ENCODE results near the gene PSMD11. TPM values are rescaled to one million over a fixed set of nuclear protein-coding genes. Genes with fewer than 3 reads are reported as not detected.
"Not testable (repeated sequence)": the region's sequence is repeated elsewhere in the genome, so short reads cannot be mapped to it uniquely, and the experiment has no call there.

PSMD11 gene
- polyA plus RNA-seq, 1 donor (not counting 4 experiments of a cell fraction or from before 2014, with no cell fraction given) = 103 TPM

GRCh38 chr17:32523017-32523680, 78.8 kb downstream of the PSMD11 start:
- FAIRE-seq = no peak

GRCh38 chr17:32523827-32524552, 79.7 kb downstream of the PSMD11 start:
- Histone ChIP-seq H3K79me2 (ENCODE audit: control insufficient read depth, insufficient read depth, low read length) (no peaks in the 10 kb centered on the region), H3K4me3 (ENCODE audit: control insufficient read depth in 2 of 3, extremely low read depth in 1 of 3, insufficient read depth in 2 of 3, low read depth in 1 of 3, low read length in 3 of 3) (no peak overlapping the region), H3K27me3 (ENCODE audit: control insufficient read depth, extremely low read depth, insufficient read depth, low read length) (no peaks in the 10 kb centered on the region), H3K9me3 (ENCODE audit: control insufficient read depth, low read depth, low read length) (no peaks in the 10 kb centered on the region), H3K4me2 (ENCODE audit: control insufficient read depth, extremely low read depth, insufficient read depth, low read depth, low read length) (no peak overlapping the region), H3K9me1 (ENCODE audit: control insufficient read depth, extremely low read depth, insufficient read depth, low read length) (no peaks in the 10 kb centered on the region), H3K9ac (ENCODE audit: control insufficient read depth, extremely low read depth, insufficient read depth, low read length) (no peak overlapping the region), H3K36me3 (ENCODE audit: control insufficient read depth in 2 of 2, extremely low read depth in 1 of 2, insufficient read depth in 2 of 2, low read length in 2 of 2) (no peaks in the 10 kb centered on the region), H2AFZ (ENCODE audit: control insufficient read depth, low read length) (no peak overlapping the region), H3K4me1 (ENCODE audit: control insufficient read depth, extremely low read depth, insufficient read depth, low read length) (peaks cover 8% of the 10 kb centered on the region), H4K20me1 (ENCODE audit: control insufficient read depth, extremely low read depth, insufficient read depth, low read length) (no peaks in the 10 kb centered on the region), H3K27ac (ENCODE audit: control insufficient read depth, insufficient read depth, low read length) (no peak overlapping the region)
- dilution Hi-C loops (cut with MboI; ENCODE audit: extremely low pct_ligation_motif_present, low sequenced_read_pairs) = no loop called here
- FAIRE-seq = no peak
- no peak for DNase-seq (ENCODE audit: low read depth, low spot score)
- TF ChIP-seq EZH2 (IDR thresholded peaks at IDR 0.05; ENCODE audit: low read length) = no peak
- no peak for TF ChIP-seq CTCF (optimal IDR thresholded peaks at IDR 0.05 in 1 of 3, IDR thresholded peaks at IDR 0.05 in 1 of 3, conservative IDR thresholded peaks at IDR 0.05 in 1 of 3; ENCODE audit: extremely low read depth in 1 of 3, insufficient read depth in 2 of 3, low read length in 3 of 3)

More at GRCh38 chr17:32523017-32523680, 78.8 kb downstream of the PSMD11 start:
- peaks cover 13% of the 10 kb centered on the region for H3K4me1 ChIP-seq (ENCODE audit: control insufficient read depth, extremely low read depth, insufficient read depth, low read length)
- no peak overlapping the region for H3K4me2 ChIP-seq (ENCODE audit: control insufficient read depth, extremely low read depth, insufficient read depth, low read depth, low read length)
- H2AFZ ChIP-seq (ENCODE audit: control insufficient read depth, low read length) = no peak overlapping the region
- TF ChIP-seq EZH2 (IDR thresholded peaks at IDR 0.05; ENCODE audit: low read length) (no peak), CTCF (optimal IDR thresholded peaks at IDR 0.05 in 1 of 3, IDR thresholded peaks at IDR 0.05 in 1 of 3, conservative IDR thresholded peaks at IDR 0.05 in 1 of 3; ENCODE audit: extremely low read depth in 1 of 3, insufficient read depth in 2 of 3, low read length in 3 of 3) (no peak)
- dilution Hi-C loops (cut with MboI; ENCODE audit: extremely low pct_ligation_motif_present, low sequenced_read_pairs) = no loop called here
- H3K9me3 ChIP-seq (ENCODE audit: control insufficient read depth, low read depth, low read length) = no peaks in the 10 kb centered on the region
- no peaks in the 10 kb centered on the region for H3K27me3 ChIP-seq (ENCODE audit: control insufficient read depth, extremely low read depth, insufficient read depth, low read length)
- no peaks in the 10 kb centered on the region for H3K79me2 ChIP-seq (ENCODE audit: control insufficient read depth, insufficient read depth, low read length)
- H3K9ac ChIP-seq (ENCODE audit: control insufficient read depth, extremely low read depth, insufficient read depth, low read length) = no peak overlapping the region
- H3K9me1 ChIP-seq (ENCODE audit: control insufficient read depth, extremely low read depth, insufficient read depth, low read length) = no peaks in the 10 kb centered on the region
- DNase-seq (ENCODE audit: low read depth, low spot score) = no peak
- no peak overlapping the region for H3K27ac ChIP-seq (ENCODE audit: control insufficient read depth, insufficient read depth, low read length)
- H3K4me3 ChIP-seq (ENCODE audit: control insufficient read depth in 2 of 3, extremely low read depth in 1 of 3, insufficient read depth in 2 of 3, low read depth in 1 of 3, low read length in 3 of 3) = no peak overlapping the region
- H3K36me3 ChIP-seq (ENCODE audit: control insufficient read depth in 2 of 2, extremely low read depth in 1 of 2, insufficient read depth in 2 of 2, low read length in 2 of 2) = no peaks in the 10 kb centered on the region
- H4K20me1 ChIP-seq (ENCODE audit: control insufficient read depth, extremely low read depth, insufficient read depth, low read length) = no peaks in the 10 kb centered on the region

- H3K4me3 ChIP-seq (ENCODE audit: control insufficient read depth in 2 of 3, extremely low read depth in 1 of 3, insufficient read depth in 2 of 3, low read depth in 1 of 3, low read length in 3 of 3); H3K27ac ChIP-seq (ENCODE audit: control insufficient read depth, insufficient read depth, low read length); H2AFZ ChIP-seq (ENCODE audit: control insufficient read depth, low read length); H3K4me1 ChIP-seq (ENCODE audit: control insufficient read depth, extremely low read depth, insufficient read depth, low read length); DNase-seq (ENCODE audit: low read depth, low spot score); dilution Hi-C loops (cut with MboI; ENCODE audit: extremely low pct_ligation_motif_present, low sequenced_read_pairs); H3K27me3 ChIP-seq (ENCODE audit: control insufficient read depth, extremely low read depth, insufficient read depth, low read length); H3K9me3 ChIP-seq (ENCODE audit: control insufficient read depth, low read depth, low read length); H3K36me3 ChIP-seq (ENCODE audit: control insufficient read depth in 2 of 2, extremely low read depth in 1 of 2, insufficient read depth in 2 of 2, low read length in 2 of 2); H3K9me1 ChIP-seq (ENCODE audit: control insufficient read depth, extremely low read depth, insufficient read depth, low read length); H4K20me1 ChIP-seq (ENCODE audit: control insufficient read depth, extremely low read depth, insufficient read depth, low read length); H3K9ac ChIP-seq (ENCODE audit: control insufficient read depth, extremely low read depth, insufficient read depth, low read length); H3K79me2 ChIP-seq (ENCODE audit: control insufficient read depth, insufficient read depth, low read length); H3K4me2 ChIP-seq (ENCODE audit: control insufficient read depth, extremely low read depth, insufficient read depth, low read depth, low read length); FAIRE-seq: not testable (repeated sequence)
Measured at GRCh38 chr17:32524553-32524880, 80.2 kb downstream of the PSMD11 start.
